SK-N-SH treated with all-trans-retinoic acid at 6 μM for 48 hours (cell line): ENCODE results near the gene TST.

Source experiments
- ATAC-seq: fragments of 200-7000 bp; cut with Tn5 transposase; 3 replicates; pipeline ENCODE4 v1.9.1; 2020; ENCODE audit warnings: mild to moderate bottlenecking, moderate library complexity
- ARNTL ChIP-seq: fragments of 450-650 bp; formaldehyde crosslinking; IDR thresholded peaks from 2 replicates; pipeline ENCODE4 v1.5.0; 2020; ENCODE audit warnings: low read depth, mild to moderate bottlenecking, moderate library complexity, borderline replicate concordance
- CSDC2 ChIP-seq: fragments of 250-450 bp; sonication (Bioruptor Pico); IDR thresholded peaks from 2 replicates; pipeline ENCODE4 v1.5.0; 2020; ENCODE audit warnings: mild to moderate bottlenecking, moderate library complexity
- ESRRG ChIP-seq: fragments of 250-450 bp; sonication (Bioruptor Pico); IDR thresholded peaks from 2 replicates; pipeline ENCODE4 v1.6.1; 2021; ENCODE audit warnings: mild to moderate bottlenecking
- GLIS3 ChIP-seq: fragments of 250-450 bp; sonication (Bioruptor Pico); IDR thresholded peaks from 2 replicates; pipeline ENCODE4 v1.5.0; 2020; ENCODE audit warnings: mild to moderate bottlenecking, moderate library complexity
- ISL1 ChIP-seq: fragments of 250-450 bp; sonication (Bioruptor Pico); IDR thresholded peaks from 2 replicates; pipeline ENCODE4 v2.1.2; 2022; ENCODE audit warnings: mild to moderate bottlenecking, moderate library complexity
- OSR1 ChIP-seq: fragments of 250-450 bp; sonication (Bioruptor Pico); IDR thresholded peaks from 2 replicates; pipeline ENCODE4 v1.8.0; 2022; ENCODE audit warnings: moderate library complexity, mild to moderate bottlenecking, inconsistent platforms
- PPARA ChIP-seq: fragments of 250-450 bp; sonication (Bioruptor Pico); IDR thresholded peaks from 2 replicates; pipeline ENCODE4 v1.5.0; 2020; ENCODE audit warnings: mild to moderate bottlenecking, borderline replicate concordance
- RARB ChIP-seq: fragments of 250-450 bp; sonication (Bioruptor Pico); IDR thresholded peaks from 2 replicates; pipeline ENCODE4 v1.8.0; 2021; ENCODE audit warnings: mild to moderate bottlenecking, moderate library complexity
- SNAI2 ChIP-seq: fragments of 250-450 bp; sonication (Bioruptor Pico); IDR thresholded peaks from 2 replicates; pipeline ENCODE4 v1.5.0; 2020; ENCODE audit warnings: mild to moderate bottlenecking, moderate library complexity
- TCF4 ChIP-seq: fragments of 250-450 bp; sonication (Bioruptor Pico); IDR thresholded peaks from 2 replicates; pipeline ENCODE4 v1.8.0; 2021; ENCODE audit warnings: mild to moderate bottlenecking, moderate library complexity, borderline replicate concordance
- TOX ChIP-seq: fragments of 250-450 bp; sonication (Bioruptor Pico); IDR thresholded peaks from 2 replicates; pipeline ENCODE4 v1.8.0; 2021; ENCODE audit warnings: mild to moderate bottlenecking, moderate library complexity, borderline replicate concordance
- ZC3H10 ChIP-seq: fragments of 250-450 bp; sonication (Bioruptor Pico); IDR thresholded peaks from 2 replicates; pipeline ENCODE4 v1.5.1; 2021; ENCODE audit warnings: mild to moderate bottlenecking, moderate library complexity
- ZFP3 ChIP-seq: fragments of 250-450 bp; sonication (Bioruptor Pico); IDR thresholded peaks from 2 replicates; pipeline ENCODE4 v1.5.0; 2020; ENCODE audit warnings: mild to moderate bottlenecking, moderate library complexity
- ZFP30 ChIP-seq: fragments of 450-650 bp; formaldehyde crosslinking; IDR thresholded peaks from 2 replicates; pipeline ENCODE4 v1.5.0; 2022; ENCODE audit warnings: mild to moderate bottlenecking, moderate library complexity
- ZNF565 ChIP-seq: fragments of 450-650 bp; formaldehyde crosslinking; conservative IDR thresholded peaks from 2 replicates; pipeline ENCODE4 v1.5.0; 2020; ENCODE audit warnings: low read depth, mild to moderate bottlenecking, moderate library complexity
- ZNF70 ChIP-seq: fragments of 450-650 bp; formaldehyde crosslinking; IDR thresholded peaks from 2 replicates; pipeline ENCODE4 v1.5.0; 2020; ENCODE audit warnings: mild to moderate bottlenecking, moderate library complexity
- ZNF8 ChIP-seq: fragments of 450-650 bp; formaldehyde crosslinking; IDR thresholded peaks from 2 replicates; pipeline ENCODE4 v1.5.0; 2020; ENCODE audit warnings: mild to moderate bottlenecking, moderate library complexity
- TF ChIP-seq, protein P1 (sequence below): fragments of 250-450 bp; sonication (Bioruptor Pico); IDR thresholded peaks from 2 replicates; pipeline ENCODE4 v1.5.1; 2020; ENCODE audit warnings: low read depth, mild to moderate bottlenecking, moderate library complexity
- TF ChIP-seq, protein P2 (sequence below): fragments of 250-450 bp; sonication (Bioruptor Pico); IDR thresholded peaks from 2 replicates; pipeline ENCODE4 v1.8.0; 2020; ENCODE audit warnings: mild to moderate bottlenecking, moderate library complexity, borderline replicate concordance
- TF ChIP-seq, protein P3 (sequence below): fragments of 250-450 bp; sonication (Bioruptor Pico); IDR thresholded peaks from 2 replicates; pipeline ENCODE4 v1.8.0; 2021; ENCODE audit warnings: low read depth, mild to moderate bottlenecking, moderate library complexity, borderline replicate concordance
- TF ChIP-seq, protein P4 (sequence below): fragments of 250-450 bp; sonication (Bioruptor Pico); IDR thresholded peaks from 2 replicates; pipeline ENCODE4 v1.5.1; 2021; ENCODE audit warnings: mild to moderate bottlenecking, moderate library complexity
- TF ChIP-seq, protein P5 (sequence below): fragments of 250-450 bp; sonication (Bioruptor Pico); IDR thresholded peaks from 2 replicates; pipeline ENCODE4 v1.5.0; 2020; ENCODE audit warnings: mild to moderate bottlenecking, moderate library complexity

The TST gene

DNA sequence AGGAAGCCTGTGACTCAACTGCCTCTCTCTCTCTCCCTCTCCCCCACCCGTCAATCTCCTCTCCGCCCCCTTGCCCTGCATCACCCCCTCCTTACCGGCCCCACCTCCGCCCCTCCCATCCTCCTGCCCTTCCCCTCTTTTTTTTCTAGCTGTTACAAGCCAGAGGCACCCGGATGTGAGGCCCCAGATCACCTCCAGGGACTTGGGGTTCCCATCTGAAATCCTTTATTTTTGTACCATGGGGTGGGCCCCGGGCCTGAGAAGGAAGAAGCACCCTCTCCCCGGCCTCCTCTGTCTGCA lies 43.1 kb upstream of the TST start:
- ATAC-seq = no peak
- no peak for TF ChIP-seq ZNF8 (CRISPR knock-in tag)
- TF ChIP-seq, protein P1, sequence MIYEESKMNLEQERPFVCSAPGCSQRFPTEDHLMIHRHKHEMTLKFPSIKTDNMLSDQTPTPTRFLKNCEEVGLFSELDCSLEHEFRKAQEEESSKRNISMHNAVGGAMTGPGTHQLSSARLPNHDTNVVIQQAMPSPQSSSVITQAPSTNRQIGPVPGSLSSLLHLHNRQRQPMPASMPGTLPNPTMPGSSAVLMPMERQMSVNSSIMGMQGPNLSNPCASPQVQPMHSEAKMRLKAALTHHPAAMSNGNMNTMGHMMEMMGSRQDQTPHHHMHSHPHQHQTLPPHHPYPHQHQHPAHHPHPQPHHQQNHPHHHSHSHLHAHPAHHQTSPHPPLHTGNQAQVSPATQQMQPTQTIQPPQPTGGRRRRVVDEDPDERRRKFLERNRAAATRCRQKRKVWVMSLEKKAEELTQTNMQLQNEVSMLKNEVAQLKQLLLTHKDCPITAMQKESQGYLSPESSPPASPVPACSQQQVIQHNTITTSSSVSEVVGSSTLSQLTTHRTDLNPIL (CRISPR knock-in tag) = no peak

DNA sequence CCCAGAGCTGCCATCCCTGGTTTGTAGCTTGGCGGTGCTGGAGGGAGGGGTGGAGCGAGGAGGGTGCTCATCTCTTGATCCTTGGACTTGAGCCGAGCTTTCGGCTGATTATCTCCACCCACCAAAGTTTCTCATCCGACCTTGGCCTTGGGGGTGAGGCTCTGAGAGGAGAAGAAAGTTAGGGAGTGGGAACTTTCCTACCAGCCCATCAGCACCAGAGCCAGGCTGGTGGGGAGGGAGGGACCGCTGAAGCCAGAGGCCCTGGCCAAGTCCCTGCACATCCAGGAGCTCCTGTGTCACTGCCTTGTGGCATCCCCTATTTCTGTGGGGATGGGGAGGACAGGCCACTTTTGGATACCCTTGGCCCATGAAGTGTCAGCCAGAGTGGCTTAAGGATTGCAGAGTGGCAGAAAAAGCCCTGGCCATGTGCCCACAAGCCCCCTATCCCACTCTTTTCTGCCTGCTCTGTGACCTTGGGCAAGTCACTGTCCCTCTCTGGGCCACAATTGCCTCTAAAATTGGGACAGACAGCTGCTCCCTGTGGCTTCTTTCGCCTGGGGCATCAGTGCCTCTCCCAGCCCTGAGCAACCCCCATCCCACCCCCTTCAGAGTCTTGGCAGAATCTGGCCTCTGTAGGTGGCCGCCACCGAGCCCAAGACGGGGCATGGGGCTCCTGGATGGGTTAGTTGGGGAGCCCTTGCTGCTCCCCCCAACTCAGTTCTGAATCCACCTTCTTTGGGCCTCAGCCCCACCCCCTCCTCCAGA lies 42.5 kb upstream of the TST start:
- TF ChIP-seq SNAI2 (no peak), GLIS3 (CRISPR knock-in tag) (no peak), ESRRG (CRISPR knock-in tag) (no peak), ZNF565 (CRISPR knock-in tag) (no peak)
- TF ChIP-seq, all 23 proteins: peak for 0
- ATAC-seq = no peak

DNA sequence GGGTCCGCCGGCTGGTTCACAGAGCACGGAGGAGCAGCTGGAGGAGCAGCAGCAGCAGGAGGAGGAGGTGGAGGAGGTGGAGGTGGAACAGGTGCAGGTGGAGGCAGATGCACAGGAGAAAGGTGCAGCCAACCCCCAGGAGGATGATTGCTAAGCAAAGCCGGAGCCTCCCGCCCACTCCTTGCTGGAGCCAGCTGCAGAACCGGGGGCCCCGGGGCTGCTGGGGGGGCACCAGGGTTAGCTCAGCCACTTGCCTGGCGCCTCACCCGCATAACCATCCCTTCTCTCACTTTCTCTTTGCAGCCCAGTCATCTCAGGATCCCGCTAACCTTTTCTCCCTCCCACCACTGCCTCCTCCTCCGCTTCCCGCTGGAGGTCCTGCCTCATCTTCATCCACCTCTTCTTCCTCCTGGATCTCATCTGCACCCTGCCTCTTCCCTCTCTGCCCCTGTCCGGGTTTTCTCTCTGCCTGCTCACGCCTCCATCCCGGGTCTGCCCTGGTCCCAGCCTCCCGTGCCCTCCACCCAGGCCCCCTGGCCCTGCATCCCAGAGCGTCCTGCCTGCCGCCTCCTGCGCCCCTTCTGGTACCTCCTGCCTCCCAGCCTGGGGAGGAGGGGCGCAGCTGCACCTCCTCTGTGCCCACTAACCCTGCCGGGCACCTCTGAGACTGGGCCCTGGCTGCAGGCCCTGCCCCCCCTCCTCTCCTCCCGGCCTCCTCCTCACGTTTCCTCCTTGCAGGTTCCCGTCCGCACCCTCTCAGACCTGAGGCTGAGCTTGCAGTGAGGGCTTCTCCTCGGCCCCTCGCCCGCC lies 41.8 kb upstream of the TST start:
- ATAC-seq = no peak
- TF ChIP-seq ZC3H10 (CRISPR knock-in tag) (no peak), CSDC2 (no peak), OSR1 (no peak), GLIS3 (CRISPR knock-in tag) (no peak), ARNTL (CRISPR knock-in tag) (no peak), RARB (CRISPR knock-in tag) (no peak), ZFP30 (CRISPR knock-in tag) (no peak), ISL1 (CRISPR knock-in tag) (no peak), ZNF70 (CRISPR knock-in tag) (no peak), ZFP3 (no peak), TOX (CRISPR knock-in tag) (no peak), PPARA (no peak), TCF4 (CRISPR knock-in tag) (no peak)
- TF ChIP-seq, protein P2, sequence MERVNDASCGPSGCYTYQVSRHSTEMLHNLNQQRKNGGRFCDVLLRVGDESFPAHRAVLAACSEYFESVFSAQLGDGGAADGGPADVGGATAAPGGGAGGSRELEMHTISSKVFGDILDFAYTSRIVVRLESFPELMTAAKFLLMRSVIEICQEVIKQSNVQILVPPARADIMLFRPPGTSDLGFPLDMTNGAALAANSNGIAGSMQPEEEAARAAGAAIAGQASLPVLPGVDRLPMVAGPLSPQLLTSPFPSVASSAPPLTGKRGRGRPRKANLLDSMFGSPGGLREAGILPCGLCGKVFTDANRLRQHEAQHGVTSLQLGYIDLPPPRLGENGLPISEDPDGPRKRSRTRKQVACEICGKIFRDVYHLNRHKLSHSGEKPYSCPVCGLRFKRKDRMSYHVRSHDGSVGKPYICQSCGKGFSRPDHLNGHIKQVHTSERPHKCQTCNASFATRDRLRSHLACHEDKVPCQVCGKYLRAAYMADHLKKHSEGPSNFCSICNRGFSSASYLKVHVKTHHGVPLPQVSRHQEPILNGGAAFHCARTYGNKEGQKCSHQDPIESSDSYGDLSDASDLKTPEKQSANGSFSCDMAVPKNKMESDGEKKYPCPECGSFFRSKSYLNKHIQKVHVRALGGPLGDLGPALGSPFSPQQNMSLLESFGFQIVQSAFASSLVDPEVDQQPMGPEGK (CRISPR knock-in tag) = no peak
- TF ChIP-seq, protein P1 (CRISPR knock-in tag) = no peak
- TF ChIP-seq, protein P3, sequence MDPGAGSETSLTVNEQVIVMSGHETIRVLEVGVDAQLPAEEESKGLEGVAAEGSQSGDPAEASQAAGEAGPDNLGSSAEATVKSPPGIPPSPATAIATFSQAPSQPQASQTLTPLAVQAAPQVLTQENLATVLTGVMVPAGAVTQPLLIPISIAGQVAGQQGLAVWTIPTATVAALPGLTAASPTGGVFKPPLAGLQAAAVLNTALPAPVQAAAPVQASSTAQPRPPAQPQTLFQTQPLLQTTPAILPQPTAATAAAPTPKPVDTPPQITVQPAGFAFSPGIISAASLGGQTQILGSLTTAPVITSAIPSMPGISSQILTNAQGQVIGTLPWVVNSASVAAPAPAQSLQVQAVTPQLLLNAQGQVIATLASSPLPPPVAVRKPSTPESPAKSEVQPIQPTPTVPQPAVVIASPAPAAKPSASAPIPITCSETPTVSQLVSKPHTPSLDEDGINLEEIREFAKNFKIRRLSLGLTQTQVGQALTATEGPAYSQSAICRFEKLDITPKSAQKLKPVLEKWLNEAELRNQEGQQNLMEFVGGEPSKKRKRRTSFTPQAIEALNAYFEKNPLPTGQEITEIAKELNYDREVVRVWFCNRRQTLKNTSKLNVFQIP = no peak
- TF ChIP-seq, protein P4, sequence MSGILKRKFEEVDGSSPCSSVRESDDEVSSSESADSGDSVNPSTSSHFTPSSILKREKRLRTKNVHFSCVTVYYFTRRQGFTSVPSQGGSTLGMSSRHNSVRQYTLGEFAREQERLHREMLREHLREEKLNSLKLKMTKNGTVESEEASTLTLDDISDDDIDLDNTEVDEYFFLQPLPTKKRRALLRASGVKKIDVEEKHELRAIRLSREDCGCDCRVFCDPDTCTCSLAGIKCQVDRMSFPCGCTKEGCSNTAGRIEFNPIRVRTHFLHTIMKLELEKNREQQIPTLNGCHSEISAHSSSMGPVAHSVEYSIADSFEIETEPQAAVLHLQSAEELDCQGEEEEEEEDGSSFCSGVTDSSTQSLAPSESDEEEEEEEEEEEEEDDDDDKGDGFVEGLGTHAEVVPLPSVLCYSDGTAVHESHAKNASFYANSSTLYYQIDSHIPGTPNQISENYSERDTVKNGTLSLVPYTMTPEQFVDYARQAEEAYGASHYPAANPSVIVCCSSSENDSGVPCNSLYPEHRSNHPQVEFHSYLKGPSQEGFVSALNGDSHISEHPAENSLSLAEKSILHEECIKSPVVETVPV (CRISPR knock-in tag) = no peak
- TF ChIP-seq, protein P5, sequence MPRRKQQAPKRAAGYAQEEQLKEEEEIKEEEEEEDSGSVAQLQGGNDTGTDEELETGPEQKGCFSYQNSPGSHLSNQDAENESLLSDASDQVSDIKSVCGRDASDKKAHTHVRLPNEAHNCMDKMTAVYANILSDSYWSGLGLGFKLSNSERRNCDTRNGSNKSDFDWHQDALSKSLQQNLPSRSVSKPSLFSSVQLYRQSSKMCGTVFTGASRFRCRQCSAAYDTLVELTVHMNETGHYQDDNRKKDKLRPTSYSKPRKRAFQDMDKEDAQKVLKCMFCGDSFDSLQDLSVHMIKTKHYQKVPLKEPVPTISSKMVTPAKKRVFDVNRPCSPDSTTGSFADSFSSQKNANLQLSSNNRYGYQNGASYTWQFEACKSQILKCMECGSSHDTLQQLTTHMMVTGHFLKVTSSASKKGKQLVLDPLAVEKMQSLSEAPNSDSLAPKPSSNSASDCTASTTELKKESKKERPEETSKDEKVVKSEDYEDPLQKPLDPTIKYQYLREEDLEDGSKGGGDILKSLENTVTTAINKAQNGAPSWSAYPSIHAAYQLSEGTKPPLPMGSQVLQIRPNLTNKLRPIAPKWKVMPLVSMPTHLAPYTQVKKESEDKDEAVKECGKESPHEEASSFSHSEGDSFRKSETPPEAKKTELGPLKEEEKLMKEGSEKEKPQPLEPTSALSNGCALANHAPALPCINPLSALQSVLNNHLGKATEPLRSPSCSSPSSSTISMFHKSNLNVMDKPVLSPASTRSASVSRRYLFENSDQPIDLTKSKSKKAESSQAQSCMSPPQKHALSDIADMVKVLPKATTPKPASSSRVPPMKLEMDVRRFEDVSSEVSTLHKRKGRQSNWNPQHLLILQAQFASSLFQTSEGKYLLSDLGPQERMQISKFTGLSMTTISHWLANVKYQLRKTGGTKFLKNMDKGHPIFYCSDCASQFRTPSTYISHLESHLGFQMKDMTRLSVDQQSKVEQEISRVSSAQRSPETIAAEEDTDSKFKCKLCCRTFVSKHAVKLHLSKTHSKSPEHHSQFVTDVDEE (CRISPR knock-in tag) = no peak
- TF ChIP-seq, all 23 proteins: peak for 0
